HG03060 (cell line): ENCODE results near the gene TACR2.

Source experiments
- ATAC-seq: cut with Tn5 transposase; IDR thresholded peaks from one replicate; pipeline ENCODE4 v1.9.1; 2021; ENCODE audit warnings: low read depth, moderate number of reproducible peaks; ENCODE audit not compliant: unreplicated experiment

The TACR2 gene

GRCh38 chr10:69421611-69422308, 5.0 kb upstream of the TACR2 start:
- no peak for ATAC-seq

DNA sequence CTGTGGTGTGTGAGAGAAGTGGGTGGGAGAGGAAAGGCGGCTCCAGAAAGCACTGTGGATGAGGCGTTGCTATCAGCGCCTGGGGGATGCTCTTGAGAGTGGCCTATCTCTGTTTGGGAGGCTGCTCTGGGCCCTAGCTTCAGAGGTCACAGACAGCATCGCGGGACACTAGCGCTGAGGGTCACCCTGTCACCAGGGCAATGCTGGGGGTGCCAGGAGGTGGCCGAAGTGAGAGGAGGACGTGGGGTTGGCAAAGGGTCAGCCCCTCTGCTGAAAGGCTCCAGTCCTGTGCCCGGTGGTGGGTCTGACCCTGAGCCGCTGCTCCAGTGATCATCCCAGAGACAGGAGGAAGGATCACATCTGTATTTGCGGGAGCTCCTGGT, 3.0 kb upstream of the TACR2 start:
- ATAC-seq: no peak

GRCh38 chr10:69419096-69419743, 2.5 kb upstream of the TACR2 start:
- no peak for ATAC-seq

- ATAC-seq: no peak
Measured at GRCh38 chr10:69418052-69418752, 1.5 kb upstream of the TACR2 start.

DNA sequence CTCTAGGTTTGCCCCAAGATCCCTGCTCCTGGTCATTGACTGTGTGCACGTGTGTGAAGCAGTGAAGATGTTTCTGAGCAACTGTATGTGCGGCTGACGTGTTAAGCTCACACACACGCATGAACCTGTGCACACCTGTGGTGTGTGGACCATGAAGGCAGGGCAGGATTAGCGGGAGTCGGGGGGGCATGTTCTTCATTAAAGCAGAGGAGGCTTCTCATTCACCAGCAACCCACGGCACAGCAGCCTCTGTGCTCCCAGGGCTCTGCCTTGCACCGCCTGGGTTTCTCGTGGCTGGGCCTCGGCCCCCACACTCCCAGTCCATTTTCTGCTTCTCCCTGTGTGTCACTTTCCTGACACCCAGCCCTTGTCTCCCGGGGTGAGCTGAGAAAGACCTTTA, 824 bp upstream of the TACR2 start:
- ATAC-seq: no peak

DNA sequence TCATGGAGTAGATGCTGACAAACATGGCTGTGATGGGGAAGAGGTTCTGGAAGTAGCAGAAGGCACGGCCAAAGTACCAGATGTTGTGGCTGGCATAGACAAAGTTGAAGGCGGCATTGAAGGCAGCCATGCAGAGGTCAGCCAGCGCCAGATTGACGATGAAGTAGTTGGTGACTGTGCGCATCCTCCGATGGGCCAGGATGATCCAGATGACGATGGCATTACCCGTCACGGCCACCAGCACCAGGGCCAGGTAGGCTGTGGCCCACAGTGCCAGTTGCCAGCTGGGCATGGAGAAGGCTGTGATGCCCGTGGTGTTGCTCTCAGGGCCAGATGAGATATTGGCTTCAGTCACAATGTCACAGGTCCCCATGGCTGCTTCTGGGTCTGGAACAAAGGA, 767 bp downstream of the TACR2 start:
- ATAC-seq: no peak

DNA sequence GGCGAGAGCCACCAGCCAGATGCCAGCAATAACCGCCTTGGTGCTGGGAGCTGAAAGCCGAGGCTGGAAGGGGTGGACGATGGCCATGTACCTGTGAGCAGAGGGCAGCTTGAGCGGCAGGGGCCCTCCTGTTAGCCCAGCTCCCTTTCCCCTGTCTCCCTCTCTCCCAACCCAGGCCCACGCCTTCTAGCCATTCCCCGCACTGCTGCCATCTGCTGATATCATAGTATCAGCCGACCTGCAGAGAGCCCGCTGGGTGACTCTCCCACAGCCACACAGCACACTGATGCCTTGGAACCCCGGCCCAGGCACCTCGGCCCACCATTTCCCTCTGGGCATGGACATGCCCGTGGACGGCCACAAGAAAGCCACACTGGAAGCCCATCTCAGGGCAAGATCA, 1.7 kb downstream of the TACR2 start:
- no peak for ATAC-seq

DNA sequence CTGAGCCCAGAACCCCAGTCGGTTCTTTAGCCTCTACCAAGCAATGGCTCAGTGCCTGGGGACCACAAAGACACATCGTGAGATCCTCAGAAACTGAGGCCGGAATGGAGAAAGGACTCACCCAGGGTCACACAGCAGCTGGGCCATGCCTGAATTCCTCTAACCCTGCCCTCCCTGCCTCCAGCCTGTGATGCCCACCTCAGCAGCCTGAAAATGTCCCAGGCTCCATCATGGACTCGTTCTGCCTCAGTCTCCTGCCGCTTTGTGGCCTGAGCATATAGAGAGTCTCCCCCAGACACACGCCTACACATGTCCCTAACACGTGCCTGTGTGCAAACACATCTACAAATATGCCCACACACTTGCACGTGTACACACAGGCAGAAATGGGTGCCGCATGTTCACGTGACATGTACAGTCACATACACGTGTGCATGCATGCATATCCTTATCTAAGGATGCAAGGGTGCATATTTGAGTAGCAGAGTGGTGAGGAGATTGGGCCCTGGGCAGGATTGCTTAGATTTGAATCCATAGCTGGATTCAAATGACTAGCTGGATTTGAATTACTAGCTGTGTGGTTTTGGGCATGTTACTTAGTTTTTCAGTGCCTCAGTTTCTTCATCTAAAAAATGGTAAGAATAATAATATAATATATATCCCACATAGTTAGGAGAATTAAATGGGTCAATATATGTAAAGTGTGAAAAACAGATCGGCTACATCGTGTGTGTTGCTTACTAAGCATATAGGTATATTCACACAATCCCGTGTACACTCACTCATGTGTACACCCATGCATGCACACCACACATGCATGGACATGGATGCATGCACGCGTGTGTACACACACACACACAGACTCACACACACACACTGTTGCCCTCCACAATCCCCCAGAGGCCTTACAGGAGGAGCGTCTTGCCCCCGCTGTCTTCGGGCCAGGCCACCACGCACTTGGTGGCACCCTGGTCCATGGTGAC, 2.4 kb downstream of the TACR2 start:
- ATAC-seq: no peak

DNA sequence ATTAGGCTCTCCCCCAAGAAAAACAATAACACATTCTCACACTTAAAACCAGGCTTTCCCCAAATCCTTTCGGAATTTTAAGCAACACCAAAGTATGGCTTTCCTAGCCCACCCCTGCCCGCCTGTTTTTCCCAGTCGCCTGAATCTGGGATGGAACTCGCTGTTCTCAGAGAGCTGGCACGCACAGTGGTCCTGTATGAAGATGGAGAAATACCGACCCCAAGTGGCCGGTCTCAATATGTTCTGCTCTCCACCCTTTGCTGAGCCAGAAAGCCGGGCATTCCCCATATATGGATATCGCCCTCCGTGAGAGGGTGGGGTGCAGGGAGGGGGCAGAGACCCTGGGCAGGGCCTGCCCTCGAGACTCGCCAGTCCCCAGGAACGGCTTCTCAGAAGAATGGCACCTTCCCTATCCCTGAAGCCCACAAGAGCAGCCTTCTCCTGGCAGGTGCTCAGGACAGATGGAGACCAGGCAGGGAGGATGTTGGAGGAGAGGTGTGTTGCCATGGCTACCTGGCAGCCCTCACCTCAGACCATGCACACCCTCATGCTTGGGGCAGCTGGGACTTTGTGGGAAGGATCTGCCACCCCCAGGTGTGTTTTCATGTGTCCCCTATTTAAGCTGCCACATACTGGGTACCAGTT, 3.4 kb downstream of the TACR2 start:
- ATAC-seq: no peak

DNA sequence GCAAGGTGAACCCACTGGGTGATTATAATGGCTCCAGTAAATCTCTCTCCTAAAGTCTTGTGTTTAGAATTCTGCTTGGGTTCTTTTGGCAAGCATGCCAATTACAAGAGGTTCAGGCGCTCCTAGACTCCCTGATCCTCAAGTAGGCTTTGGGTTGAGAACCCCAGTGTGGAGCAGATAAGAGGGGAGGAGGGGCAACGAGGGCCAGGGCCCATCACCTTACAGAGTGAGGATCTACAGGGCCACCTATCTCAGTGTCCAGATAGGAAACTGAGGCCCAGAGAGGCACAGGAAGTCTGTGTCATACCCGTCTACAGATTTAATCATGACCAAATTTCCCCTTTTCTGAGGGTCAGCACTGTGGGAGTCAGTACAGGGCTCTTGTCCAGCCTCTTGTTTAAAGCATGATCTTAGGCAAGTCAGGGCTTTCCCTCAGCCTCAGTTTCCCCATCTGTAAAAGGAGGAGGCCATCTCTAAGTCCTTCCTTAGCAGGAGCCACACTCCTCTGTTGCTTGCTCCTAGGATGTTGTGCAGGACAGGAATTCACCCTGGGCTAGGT, 4.4 kb downstream of the TACR2 start:
- no peak for ATAC-seq

DNA sequence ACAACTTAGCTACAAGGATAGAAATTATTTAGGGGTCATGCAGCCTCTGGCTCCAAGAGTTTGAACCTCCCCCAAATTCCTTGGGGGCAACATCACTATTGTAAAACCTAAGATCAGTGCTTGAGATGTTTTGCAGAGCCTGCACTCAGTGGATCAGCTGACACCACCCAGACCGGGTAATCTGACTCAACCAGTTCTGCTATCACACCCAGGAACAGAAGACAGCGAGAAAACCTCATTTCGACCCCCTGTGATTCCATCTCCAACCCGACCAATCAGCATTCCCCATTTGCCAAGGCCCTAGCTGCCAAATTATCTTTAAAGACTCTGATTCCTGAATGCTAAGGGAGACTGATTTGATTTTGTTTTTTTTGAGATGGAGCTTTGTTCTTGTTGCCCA, 5.2 kb downstream of the TACR2 start:
- no peak for ATAC-seq

- no peak for ATAC-seq
Measured at GRCh38 chr10:69410487-69410886, 6.2 kb downstream of the TACR2 start.

- ATAC-seq: peak; percentile 50
Measured at GRCh38 chr10:69409968-69410367, 6.8 kb downstream of the TACR2 start.

GRCh38 chr10:69409176-69409495, 7.6 kb downstream of the TACR2 start:
- ATAC-seq: no peak

DNA sequence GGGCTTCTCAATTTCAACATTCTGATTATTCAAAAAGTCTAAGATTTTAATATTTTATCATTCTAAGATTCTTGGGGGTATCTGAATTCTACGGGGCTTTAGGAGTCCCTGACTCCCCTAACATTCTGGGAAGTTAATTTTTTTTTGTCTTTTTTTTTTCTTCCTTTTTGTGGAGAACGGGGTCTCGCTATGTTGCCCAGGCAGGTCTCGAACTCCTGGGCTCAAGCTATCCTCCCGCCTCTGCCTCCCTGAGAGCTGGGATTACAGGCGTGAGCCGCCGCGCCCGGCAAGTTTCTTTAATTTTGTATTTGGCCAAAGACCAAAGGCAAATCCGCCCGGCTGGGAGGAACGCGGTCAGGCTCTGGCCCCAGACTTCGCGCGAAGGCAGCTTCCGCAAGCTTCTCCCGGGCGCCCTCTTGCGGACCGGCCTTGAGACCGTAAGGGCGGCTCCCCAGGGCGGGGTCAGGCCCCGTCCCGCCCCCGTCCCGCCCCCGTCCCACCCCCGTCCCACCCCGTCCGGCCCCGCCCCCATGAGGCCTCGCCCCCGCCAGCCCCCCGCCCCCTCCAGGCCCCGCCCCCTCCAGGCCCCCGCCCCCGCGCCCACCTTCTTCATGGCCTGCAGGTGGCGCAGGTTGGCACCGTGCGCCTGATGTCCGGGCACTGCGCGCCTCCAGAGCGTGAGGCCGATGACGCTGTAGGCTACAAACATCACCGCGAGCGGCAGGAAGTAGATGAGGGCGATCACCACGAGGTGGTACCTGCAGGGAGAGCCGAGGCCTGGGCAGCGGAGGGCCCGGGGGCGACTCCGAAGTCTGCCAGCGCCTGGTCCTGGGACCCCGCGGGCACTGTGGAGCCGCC, 8.2 kb downstream of the TACR2 start:
- peak; percentile 65 for ATAC-seq

- no peak for ATAC-seq
Measured at GRCh38 chr10:69407621-69408301, 9.0 kb downstream of the TACR2 start.

- no peak for ATAC-seq
Measured at GRCh38 chr10:69406816-69407580, 9.7 kb downstream of the TACR2 start.

DNA sequence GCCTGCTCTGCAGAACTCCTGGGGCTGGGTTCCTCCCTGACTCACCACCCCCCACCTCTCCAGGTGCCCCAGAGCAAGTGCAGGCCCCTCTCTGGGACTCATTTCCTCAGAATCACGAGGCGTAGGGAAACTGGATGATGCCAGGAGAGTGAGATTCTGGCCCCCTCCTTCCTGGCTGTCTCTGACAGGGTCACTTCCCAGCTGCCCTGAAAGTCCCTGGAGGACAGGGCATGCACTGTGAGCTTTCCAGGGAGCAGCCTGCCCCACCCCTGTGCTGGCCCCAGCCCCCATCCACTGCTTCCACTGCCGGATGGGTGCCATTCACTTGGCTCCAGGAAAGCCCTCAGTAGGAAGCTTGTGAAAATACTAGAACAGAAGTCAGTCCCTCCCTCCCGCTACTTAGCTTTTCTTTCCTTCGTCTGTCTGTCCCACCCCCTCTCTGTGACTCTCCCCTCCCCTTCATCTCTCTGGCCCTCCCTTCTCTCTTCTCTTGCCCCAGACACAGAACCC, 10.4 kb downstream of the TACR2 start:
- no peak for ATAC-seq
